ENCODE measurements around the gene EMX1. TPM values are rescaled to one million over a fixed set of nuclear protein-coding genes. Genes with fewer than 3 reads are reported as not detected.

The EMX1 gene
- total RNA-seq, 1 donor from 2014 or later, result 0.43 TPM

DNA sequence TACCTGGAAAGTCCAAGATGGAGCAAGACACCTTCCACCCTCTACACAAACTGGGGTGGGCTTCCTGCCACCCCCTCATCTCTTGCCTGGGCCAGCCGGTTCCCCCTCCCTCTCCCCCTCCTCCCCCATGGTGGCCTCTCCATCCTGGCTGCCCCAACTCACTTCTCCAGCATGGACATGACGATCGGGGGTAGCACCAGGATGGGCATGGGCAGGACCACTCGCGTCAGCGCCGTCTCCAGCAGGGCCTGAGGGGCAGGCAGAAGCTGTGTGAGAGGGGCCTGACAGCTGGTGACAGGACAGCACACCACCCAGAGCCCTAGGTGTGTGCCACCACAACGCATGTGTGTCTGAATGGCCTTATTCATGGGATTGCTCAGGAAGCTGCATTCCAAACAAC lies 51.0 kb downstream of the EMX1 start:
- peaks cover 13% of the 10 kb centered on the region for H3K27me3 Mint-ChIP-seq (ENCODE audit: insufficient read depth, low read depth)
- peaks cover 3% of the 10 kb centered on the region for H3K36me3 Mint-ChIP-seq
- no peak overlapping the region for H3K4me2 ChIP-seq
- H3K4me3 Mint-ChIP-seq, result no peak overlapping the region
- no peaks in the 10 kb centered on the region for H3K9me3 ChIP-seq (ENCODE audit: low read depth)
- no peak overlapping the region for H3K27ac ChIP-seq
- no peaks in the 10 kb centered on the region for H3K9me3 Mint-ChIP-seq
- TF ChIP-seq, protein P1, sequence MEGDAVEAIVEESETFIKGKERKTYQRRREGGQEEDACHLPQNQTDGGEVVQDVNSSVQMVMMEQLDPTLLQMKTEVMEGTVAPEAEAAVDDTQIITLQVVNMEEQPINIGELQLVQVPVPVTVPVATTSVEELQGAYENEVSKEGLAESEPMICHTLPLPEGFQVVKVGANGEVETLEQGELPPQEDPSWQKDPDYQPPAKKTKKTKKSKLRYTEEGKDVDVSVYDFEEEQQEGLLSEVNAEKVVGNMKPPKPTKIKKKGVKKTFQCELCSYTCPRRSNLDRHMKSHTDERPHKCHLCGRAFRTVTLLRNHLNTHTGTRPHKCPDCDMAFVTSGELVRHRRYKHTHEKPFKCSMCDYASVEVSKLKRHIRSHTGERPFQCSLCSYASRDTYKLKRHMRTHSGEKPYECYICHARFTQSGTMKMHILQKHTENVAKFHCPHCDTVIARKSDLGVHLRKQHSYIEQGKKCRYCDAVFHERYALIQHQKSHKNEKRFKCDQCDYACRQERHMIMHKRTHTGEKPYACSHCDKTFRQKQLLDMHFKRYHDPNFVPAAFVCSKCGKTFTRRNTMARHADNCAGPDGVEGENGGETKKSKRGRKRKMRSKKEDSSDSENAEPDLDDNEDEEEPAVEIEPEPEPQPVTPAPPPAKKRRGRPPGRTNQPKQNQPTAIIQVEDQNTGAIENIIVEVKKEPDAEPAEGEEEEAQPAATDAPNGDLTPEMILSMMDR (IDR thresholded peaks at IDR 0.05), result no peak
- TF ChIP-seq EZH2 (IDR thresholded peaks at IDR 0.05) (no peak), EZH2phosphoT487 (IDR thresholded peaks at IDR 0.05) (no peak)
- no peaks in the 10 kb centered on the region for H3K36me3 ChIP-seq
- H3K9ac ChIP-seq, result no peak overlapping the region
- DNase-seq (ENCODE audit: low spot score), result no peak
- H3K27me3 ChIP-seq, result no peaks in the 10 kb centered on the region
- no peak overlapping the region for H3K4me3 ChIP-seq
- peaks cover under 1% of the 10 kb centered on the region for H3F3A ChIP-seq (ENCODE audit: low read depth)
- H3K4me1 ChIP-seq, result peaks cover 9% of the 10 kb centered on the region
- no peak overlapping the region for H2AFZ ChIP-seq (replicated peaks)
- no peaks in the 10 kb centered on the region for H3K79me2 ChIP-seq (ENCODE audit: low read depth)
- H3K27ac Mint-ChIP-seq, result no peak overlapping the region
- H4K20me1 ChIP-seq (ENCODE audit: low read depth), result no peaks in the 10 kb centered on the region
- peaks cover under 1% of the 10 kb centered on the region for H3K4me1 Mint-ChIP-seq

- H4K20me1 ChIP-seq (ENCODE audit: low read depth), result no peaks in the 10 kb centered on the region
- no peak overlapping the region for H3K4me2 ChIP-seq
- H2AFZ ChIP-seq (replicated peaks), result no peak overlapping the region
- H3K79me2 ChIP-seq (ENCODE audit: low read depth), result no peaks in the 10 kb centered on the region
- DNase-seq (ENCODE audit: low spot score), result no peak
- H3F3A ChIP-seq (ENCODE audit: low read depth), result no peaks in the 10 kb centered on the region
- TF ChIP-seq EZH2 (IDR thresholded peaks at IDR 0.05) (no peak), EZH2phosphoT487 (IDR thresholded peaks at IDR 0.05) (no peak)
- TF ChIP-seq, protein P1 (IDR thresholded peaks at IDR 0.05), result no peak
- Mint-ChIP-seq H3K36me3 (peaks cover 3% of the 10 kb centered on the region), H3K27me3 (ENCODE audit: insufficient read depth, low read depth) (peaks cover 16% of the 10 kb centered on the region), H3K4me1 (no peaks in the 10 kb centered on the region), H3K4me3 (no peak overlapping the region), H3K9me3 (no peaks in the 10 kb centered on the region), H3K27ac (no peak overlapping the region)
- peaks cover 3% of the 10 kb centered on the region for H3K4me1 ChIP-seq
- no peaks in the 10 kb centered on the region for H3K36me3 ChIP-seq
- no peak overlapping the region for H3K4me3 ChIP-seq
- no peaks in the 10 kb centered on the region for H3K9me3 ChIP-seq (ENCODE audit: low read depth)
- H3K27ac ChIP-seq, result no peak overlapping the region
- H3K27me3 ChIP-seq, result no peaks in the 10 kb centered on the region
- H3K9ac ChIP-seq, result no peak overlapping the region
Observed at GRCh38 chr2:72969706-72970105, 52.4 kb downstream of the EMX1 start.

DNA sequence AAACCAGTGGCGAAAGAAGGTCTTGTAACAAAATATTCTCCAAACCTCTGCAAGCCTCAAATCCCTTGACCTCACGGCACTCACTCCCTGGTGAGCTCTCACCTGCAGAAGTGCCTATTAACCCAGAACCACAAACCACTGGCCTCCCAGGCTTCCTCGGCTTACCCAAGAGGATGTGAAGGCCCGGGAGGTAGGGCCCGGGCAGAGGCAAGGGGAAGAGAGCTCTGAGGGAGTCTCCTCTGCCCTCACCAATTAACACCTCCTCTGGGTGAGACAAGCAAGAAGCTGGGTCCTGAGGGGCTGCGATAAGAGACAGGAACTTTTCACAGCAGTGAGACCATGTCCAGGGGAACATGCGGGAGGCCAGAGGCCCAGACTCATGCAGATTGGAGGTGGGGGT lies 53.7 kb downstream of the EMX1 start:
- Mint-ChIP-seq H3K27me3 (ENCODE audit: insufficient read depth, low read depth) (peaks cover 16% of the 10 kb centered on the region), H3K4me1 (no peaks in the 10 kb centered on the region), H3K27ac (no peak overlapping the region), H3K4me3 (no peak overlapping the region), H3K36me3 (peaks cover 3% of the 10 kb centered on the region), H3K9me3 (no peaks in the 10 kb centered on the region)
- H3K27me3 ChIP-seq, result peaks cover 9% of the 10 kb centered on the region
- no peaks in the 10 kb centered on the region for H4K20me1 ChIP-seq (ENCODE audit: low read depth)
- no peaks in the 10 kb centered on the region for H3K79me2 ChIP-seq (ENCODE audit: low read depth)
- H3K9me3 ChIP-seq (ENCODE audit: low read depth), result no peaks in the 10 kb centered on the region
- no peak overlapping the region for H3K9ac ChIP-seq
- no peaks in the 10 kb centered on the region for H3K36me3 ChIP-seq
- no peak overlapping the region for H3K4me2 ChIP-seq
- TF ChIP-seq EZH2phosphoT487 (IDR thresholded peaks at IDR 0.05), result no peak
- no peak overlapping the region for H3K4me3 ChIP-seq
- H3F3A ChIP-seq (ENCODE audit: low read depth), result no peaks in the 10 kb centered on the region
- H3K4me1 ChIP-seq, result peaks cover 3% of the 10 kb centered on the region
- no peak overlapping the region for H3K27ac ChIP-seq
- H2AFZ ChIP-seq (replicated peaks), result no peak overlapping the region
- DNase-seq (ENCODE audit: low spot score), result no peak

DNA sequence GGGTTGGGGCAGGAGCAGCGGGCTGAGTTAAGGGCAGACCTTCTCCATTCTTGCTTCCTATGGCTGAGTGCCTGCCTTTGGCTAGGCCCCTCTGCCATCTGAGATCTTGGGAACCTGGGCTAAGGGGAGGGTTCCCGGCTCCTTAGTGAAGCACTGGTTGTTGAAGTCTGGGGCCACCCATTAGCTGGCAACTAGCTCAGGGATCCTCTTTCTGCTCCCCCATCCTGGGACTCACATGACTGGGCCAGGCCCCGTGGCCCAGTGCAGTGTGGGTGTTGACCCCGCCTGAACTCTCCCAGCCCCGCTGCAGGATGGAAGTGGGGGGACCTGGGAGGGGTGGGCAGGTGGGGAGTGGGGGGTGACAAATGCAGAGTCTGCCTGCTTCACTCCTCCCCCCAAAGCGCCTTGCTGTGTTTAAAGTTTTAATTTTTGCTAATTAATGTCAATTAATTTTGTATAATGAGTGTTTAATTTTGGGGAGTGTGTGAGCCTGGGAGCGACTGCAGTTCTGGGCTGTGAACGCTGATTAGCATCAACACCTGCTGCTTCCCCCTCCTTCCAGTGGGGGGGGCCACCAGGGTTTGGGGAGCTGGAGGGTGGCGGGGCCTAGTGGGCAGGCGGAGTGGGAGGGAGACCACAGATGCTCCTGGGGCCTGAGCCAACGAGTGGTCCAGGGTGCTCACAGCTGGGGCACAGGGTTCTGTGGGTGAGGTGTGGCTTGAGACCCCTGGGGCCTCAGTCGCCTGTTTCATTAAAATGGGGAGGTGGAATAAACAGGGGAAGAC lies 55.2 kb downstream of the EMX1 start:
- H3K36me3 Mint-ChIP-seq, result no peaks in the 10 kb centered on the region
- no peaks in the 10 kb centered on the region for H3K9me3 Mint-ChIP-seq
- Histone ChIP-seq H3K9ac (no peak overlapping the region), H3K79me2 (ENCODE audit: low read depth) (no peaks in the 10 kb centered on the region), H2AFZ (replicated peaks) (no peak overlapping the region), H3K27ac (no peak overlapping the region), H4K20me1 (ENCODE audit: low read depth) (no peaks in the 10 kb centered on the region), H3K4me3 (no peak overlapping the region), H3K9me3 (ENCODE audit: low read depth) (no peaks in the 10 kb centered on the region), H3K36me3 (no peaks in the 10 kb centered on the region), H3K4me1 (no peaks in the 10 kb centered on the region), H3K4me2 (no peak overlapping the region), H3F3A (ENCODE audit: low read depth) (no peaks in the 10 kb centered on the region), H3K27me3 (peaks cover 9% of the 10 kb centered on the region)
- no peaks in the 10 kb centered on the region for H3K4me1 Mint-ChIP-seq
- TF ChIP-seq, protein P1 (IDR thresholded peaks at IDR 0.05), result no peak
- TF ChIP-seq EZH2 (IDR thresholded peaks at IDR 0.05) (no peak), EZH2phosphoT487 (IDR thresholded peaks at IDR 0.05) (no peak)
- H3K27me3 Mint-ChIP-seq (ENCODE audit: insufficient read depth, low read depth), result peaks cover 16% of the 10 kb centered on the region
- no peak for DNase-seq (ENCODE audit: low spot score)
- H3K27ac Mint-ChIP-seq, result no peak overlapping the region
- no peak overlapping the region for H3K4me3 Mint-ChIP-seq
